ENCODE measurements around the gene HPCAL4.
A peak's percentile ranks its signal among the peaks of the same experiment; 100 is the strongest.

The HPCAL4 gene

GRCh38 chr1:39694026-39694425, 2.8 kb upstream of the HPCAL4 start:
- ATAC-seq (ENCODE audit: low read depth): peak; percentile 33; the same call in 1 of the 3 replicates
- no peaks in the 10 kb centered on the region for H3K36me3 ChIP-seq (ENCODE audit: low read depth)
- no peak overlapping the region for H3K4me3 ChIP-seq (ENCODE audit: severe bottlenecking)
- no peak for DNase-seq (ENCODE audit: low spot score)
- no peak for TF ChIP-seq CTCF (IDR thresholded peaks at IDR 0.05; ENCODE audit: poor library complexity, severe bottlenecking)
- H3K9me3 ChIP-seq (ENCODE audit: severe bottlenecking): no peaks in the 10 kb centered on the region
- H3K27ac ChIP-seq (ENCODE audit: poor library complexity, severe bottlenecking): no peak overlapping the region
- H3K27me3 ChIP-seq (ENCODE audit: insufficient read depth, poor library complexity, severe bottlenecking): peaks cover 23% of the 10 kb centered on the region
- peaks cover 7% of the 10 kb centered on the region for H3K4me1 ChIP-seq (ENCODE audit: insufficient read depth, poor library complexity, severe bottlenecking)

GRCh38 chr1:39692152-39693074, 1.2 kb upstream of the HPCAL4 start:
- H3K4me1 ChIP-seq (ENCODE audit: insufficient read depth, poor library complexity, severe bottlenecking): peaks cover 13% of the 10 kb centered on the region
- no peak overlapping the region for H3K27ac ChIP-seq (ENCODE audit: poor library complexity, severe bottlenecking)
- ATAC-seq (ENCODE audit: low read depth): peak; percentile 7; the same call in 1 of the 3 replicates
- peaks cover 23% of the 10 kb centered on the region for H3K27me3 ChIP-seq (ENCODE audit: insufficient read depth, poor library complexity, severe bottlenecking)
- H3K9me3 ChIP-seq (ENCODE audit: severe bottlenecking): no peaks in the 10 kb centered on the region
- peak overlapping the region; percentile 43 for H3K4me3 ChIP-seq (ENCODE audit: severe bottlenecking)
- no peak for TF ChIP-seq CTCF (IDR thresholded peaks at IDR 0.05; ENCODE audit: poor library complexity, severe bottlenecking)
- no peaks in the 10 kb centered on the region for H3K36me3 ChIP-seq (ENCODE audit: low read depth)
- DNase-seq (ENCODE audit: low spot score): no peak

GRCh38 chr1:39690794-39691382, 345 bp downstream of the HPCAL4 start:
- ATAC-seq (ENCODE audit: low read depth) (no peak), DNase-seq (ENCODE audit: low spot score) (no peak)
- no peaks in the 10 kb centered on the region for H3K36me3 ChIP-seq (ENCODE audit: low read depth)
- peaks cover 23% of the 10 kb centered on the region for H3K27me3 ChIP-seq (ENCODE audit: insufficient read depth, poor library complexity, severe bottlenecking)
- H3K4me3 ChIP-seq (ENCODE audit: severe bottlenecking): peak overlapping the region; percentile 43
- H3K9me3 ChIP-seq (ENCODE audit: severe bottlenecking): no peaks in the 10 kb centered on the region
- TF ChIP-seq CTCF (IDR thresholded peaks at IDR 0.05; ENCODE audit: poor library complexity, severe bottlenecking): no peak
- H3K27ac ChIP-seq (ENCODE audit: poor library complexity, severe bottlenecking): no peak overlapping the region
- H3K4me1 ChIP-seq (ENCODE audit: insufficient read depth, poor library complexity, severe bottlenecking): peaks cover 13% of the 10 kb centered on the region

GRCh38 chr1:39690225-39690624, 1.0 kb downstream of the HPCAL4 start:
- no peak overlapping the region for H3K27ac ChIP-seq (ENCODE audit: poor library complexity, severe bottlenecking)
- H3K27me3 ChIP-seq (ENCODE audit: insufficient read depth, poor library complexity, severe bottlenecking): peaks cover 23% of the 10 kb centered on the region
- no peak overlapping the region for H3K4me3 ChIP-seq (ENCODE audit: severe bottlenecking)
- no peak for TF ChIP-seq CTCF (IDR thresholded peaks at IDR 0.05; ENCODE audit: poor library complexity, severe bottlenecking)
- DNase-seq (ENCODE audit: low spot score): no peak
- H3K4me1 ChIP-seq (ENCODE audit: insufficient read depth, poor library complexity, severe bottlenecking): peaks cover 13% of the 10 kb centered on the region
- no peaks in the 10 kb centered on the region for H3K9me3 ChIP-seq (ENCODE audit: severe bottlenecking)
- no peaks in the 10 kb centered on the region for H3K36me3 ChIP-seq (ENCODE audit: low read depth)
- no peak for ATAC-seq (ENCODE audit: low read depth)

Measured in RWPE2 (cell line).